GM19372 (cell line): Measurements from ENCODE around the gene ZNF732.
"Not testable (repeated sequence)": the region's sequence is repeated elsewhere in the genome, so short reads cannot be mapped to it uniquely, and the experiment has no call there.

Source experiments
- ATAC-seq: cut with Tn5 transposase; IDR thresholded peaks from one replicate; pipeline ENCODE4 v1.9.1; 2021; ENCODE audit warnings: mild to moderate bottlenecking, low read depth, moderate library complexity; ENCODE audit not compliant: unreplicated experiment

ZNF732 gene

DNA sequence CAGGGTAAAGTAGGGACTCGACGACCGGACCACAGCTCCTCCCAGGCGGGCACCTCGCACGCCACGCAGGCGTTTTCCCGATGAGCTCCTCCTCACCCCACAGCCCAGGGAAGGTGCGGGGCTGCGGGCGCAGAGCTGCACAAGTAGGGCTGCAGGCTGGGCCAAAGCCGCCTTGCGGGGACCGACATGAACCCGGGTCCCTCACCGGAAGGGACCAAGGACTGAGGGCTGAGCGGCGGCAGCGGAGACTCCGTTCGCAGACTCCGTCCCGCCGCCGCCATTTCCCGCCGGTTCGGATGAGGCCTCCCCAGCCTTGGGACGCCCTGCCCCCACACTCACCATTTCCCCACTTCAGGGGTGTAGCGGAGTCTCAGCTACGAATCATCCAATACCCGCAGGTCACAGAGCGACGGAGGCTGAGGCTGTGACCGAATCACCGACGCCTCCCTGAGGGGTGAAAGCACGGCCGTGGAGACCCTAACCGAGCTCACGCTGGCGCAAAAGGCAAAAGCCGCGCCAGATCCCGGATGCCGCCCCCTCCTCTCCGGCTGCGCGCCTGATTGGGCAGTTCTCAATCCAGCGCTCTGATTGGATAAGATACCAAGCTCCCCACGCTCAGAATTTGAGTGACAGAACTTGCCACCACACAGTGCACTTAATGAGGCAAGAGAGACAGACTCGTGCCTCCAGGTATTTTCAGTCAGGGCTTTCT, at the start of gene ZNF732:
ZNF732 (minus strand) TSS at position 506 of the 712 bp plus-strand sequence; CDS start at position 342, 164 bp downstream.
- no peak for ATAC-seq

DNA sequence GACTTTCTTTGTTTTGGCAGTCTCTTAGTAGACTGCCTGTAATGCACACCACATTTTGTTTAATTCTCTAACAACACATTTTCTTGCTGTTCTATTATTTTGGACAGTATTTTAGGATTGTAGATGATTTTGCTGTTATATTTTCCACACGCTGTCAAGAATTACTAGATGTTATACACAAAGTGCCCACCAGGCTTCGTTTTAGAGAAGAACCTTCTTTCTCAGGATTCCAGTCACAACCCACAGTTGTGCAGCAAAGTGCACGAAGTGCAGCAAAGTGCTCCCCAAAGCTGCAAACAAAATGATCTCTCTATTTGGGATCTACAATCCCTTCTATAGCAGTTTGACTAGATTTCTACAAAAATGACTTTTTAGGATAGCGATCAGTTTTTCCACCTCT, 34.7 kb upstream of the ZNF732 start:
- no peak for ATAC-seq

DNA sequence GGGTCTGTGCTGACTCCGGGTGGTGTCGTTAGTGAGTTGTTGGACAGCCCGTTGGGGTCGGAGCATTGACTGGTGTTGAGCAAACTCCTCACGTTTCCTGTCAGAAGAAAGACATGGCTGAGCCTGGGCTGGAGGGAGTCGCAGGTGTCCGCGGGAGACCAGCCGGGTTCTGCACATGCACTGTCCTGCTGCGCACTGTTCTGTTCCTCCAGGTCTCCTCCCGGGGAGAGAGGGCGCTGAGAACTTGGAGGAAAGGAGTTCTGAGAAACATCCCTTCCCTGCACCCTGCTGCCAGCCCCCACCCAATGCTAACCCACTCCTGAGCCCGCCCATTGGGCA, 33.5 kb upstream of the ZNF732 start:
- no peak for ATAC-seq

DNA sequence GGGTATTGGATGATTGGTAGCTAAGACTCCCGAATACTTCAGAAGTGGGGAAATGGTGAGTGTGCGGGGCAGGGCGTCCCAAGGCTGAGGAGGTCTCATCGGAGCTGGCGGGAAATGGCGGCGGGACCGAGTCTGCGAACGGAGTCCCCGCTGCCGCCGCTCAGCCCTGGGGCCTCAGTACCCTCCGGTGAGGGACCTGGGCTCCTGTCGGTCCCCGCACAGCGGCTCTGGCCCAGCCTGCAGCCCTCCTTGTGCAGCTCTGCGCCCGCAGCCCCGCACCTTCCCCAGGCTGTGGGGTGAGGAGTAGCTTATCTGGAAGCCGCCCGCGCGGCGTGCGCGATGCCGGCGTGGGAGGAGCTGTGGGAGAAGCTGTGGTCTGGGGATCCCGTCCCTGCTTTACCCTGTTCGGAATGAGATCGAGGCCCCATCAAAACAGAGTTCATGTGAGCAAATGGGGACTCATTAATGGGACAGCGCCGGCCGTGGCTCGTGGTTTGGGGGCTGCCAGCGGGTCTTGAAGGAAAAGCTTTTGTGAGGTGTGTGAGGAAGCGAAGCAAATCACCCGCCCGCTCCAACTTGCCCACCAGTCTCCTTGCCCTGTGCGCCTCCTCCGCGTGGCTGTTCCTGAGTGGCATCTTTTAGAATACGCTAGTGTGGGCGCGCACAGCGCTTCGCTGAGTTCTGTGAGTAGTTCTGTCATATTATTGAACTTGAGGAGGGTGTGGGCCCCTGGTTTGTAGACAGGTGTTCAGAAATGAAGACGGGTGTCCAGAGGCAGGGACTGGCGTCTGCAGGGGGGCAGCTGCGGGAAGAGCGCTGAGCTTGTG, 32.9 kb upstream of the ZNF732 start:
- ATAC-seq: peak; percentile 26

DNA sequence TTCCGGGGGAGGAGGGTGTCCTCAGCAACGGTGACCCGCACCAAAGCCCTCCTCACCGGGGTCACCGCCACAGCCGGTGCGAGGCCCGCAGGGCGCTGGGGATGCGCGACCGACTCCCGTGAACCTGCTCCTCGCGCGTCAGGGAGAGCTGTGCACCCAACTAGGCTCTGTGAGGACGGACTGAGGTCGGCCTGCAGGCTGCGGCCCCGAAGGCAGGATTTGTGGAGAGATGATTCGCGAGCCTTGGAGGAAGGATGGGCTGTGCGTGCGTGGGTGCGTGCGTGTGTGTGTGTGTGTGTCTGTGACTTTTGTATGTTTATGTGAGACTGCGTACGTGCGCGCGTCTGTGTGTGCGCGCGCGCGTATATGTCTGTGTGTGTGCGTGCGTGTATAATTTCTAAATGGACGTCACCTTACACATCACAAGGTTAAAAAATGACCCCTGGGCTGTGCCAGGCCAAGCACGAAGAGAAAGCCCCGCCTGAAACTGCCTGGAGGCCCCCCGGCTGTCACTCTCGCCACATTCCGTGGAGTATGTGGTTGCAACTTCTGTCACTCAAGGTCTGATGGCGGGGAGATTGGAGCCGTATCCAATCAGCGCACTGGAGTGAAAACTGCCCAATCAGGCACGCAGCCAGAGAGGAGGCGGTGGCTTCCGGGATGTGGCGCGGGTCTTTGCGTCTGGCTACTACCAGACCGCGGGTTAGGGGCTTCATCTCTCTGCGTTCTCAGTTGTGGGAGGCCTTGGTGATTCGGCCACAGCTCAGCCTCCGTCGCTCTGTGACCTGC, 32.1 kb upstream of the ZNF732 start, which contains the start of gene ZNF141:
ZNF141 (plus strand) TSS at position 672 of the 789 bp plus-strand sequence. CDS start 170 bp downstream, outside the sequence.
- ATAC-seq: peak; percentile 91

DNA sequence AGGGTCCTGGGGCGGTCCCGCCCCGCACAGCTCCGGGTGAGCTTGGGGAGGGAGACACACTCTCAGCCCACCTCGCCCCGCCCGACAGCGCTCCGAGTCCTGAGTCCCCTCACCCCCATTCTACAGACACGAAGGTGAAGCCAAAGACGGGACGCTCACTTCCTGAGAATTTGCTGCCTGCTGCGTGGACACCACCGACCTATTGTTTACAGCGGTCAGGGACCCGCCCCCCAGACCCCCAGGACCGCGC, 31.5 kb upstream of the ZNF732 start:
- peak; percentile 6 for ATAC-seq

DNA sequence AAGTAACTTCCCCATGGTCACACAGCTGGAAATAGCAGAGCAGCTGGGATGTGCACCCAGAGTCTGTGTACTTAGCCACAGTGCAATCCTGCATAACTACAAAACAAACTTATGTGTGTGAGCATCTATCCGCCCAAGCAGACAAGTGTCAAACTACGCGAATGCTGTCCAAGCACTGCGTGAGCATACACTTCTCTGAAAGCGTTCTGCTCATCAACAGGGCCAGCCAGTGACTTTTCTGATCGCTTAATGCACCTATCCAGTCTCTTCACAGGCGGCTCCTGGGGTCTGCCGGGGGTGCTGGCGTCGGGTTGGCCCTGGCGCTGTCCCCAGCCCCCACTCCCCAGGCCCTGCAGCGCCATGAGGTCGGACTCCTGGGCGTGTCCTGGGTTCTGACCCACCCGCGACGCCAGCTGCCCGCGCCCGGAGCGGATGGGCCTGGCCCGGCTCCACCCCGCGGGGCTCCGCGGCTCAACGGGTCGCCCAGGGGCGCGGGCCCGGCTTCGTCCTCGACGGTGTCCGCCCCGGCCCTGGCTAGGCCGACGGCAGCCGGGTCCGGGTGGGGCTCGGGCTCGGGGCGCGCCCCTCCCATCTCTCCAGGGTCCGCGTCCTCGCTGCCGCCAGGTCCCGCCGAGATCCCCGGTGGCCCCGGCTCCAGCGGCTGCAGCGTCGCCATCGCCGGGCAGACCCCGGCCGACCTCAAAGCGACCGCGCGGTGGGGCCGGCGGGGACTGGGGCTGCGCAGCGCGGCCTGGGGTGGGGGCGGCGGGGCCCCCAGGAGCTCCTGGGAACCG, 31.0 kb upstream of the ZNF732 start:
- ATAC-seq: no peak

DNA sequence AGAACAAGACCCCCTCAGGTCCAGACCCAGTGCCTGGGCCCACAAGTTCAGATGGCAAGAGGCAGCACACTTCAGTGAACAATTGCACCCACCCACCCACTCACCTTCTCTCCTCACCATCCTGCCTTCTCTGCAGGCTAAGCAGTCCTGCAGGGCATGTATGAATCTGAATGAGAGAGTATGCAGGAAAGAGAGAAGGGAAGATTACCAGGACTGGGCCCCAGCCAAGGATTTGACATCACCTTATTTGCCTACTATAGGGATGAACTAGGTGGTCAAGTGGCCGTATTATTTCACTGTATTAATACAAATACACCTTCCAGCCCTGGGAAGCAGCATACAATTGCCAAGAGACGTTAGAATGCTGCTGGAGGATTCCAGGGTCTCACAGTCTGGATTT, 30.2 kb upstream of the ZNF732 start:
- no peak for ATAC-seq

DNA sequence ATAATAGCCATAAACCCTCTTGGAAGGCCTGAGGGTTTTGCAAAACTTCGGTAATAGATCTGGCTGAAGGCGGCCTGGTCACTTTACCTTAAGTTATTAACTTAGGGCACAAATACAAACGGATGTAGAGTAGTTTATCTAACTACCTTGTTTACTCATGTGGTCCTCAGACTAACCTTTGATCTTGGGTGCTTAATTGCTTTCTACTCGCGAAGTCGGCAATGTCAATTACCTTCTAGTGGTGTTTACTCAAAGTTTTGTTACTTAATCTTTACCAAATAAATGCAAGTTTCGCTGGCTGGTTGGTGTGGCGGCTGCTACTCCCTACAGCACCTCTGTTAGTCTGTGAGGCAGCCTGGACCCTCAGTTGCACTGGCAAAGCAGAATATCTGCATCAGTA, 23.5 kb upstream of the ZNF732 start:
- no peak for ATAC-seq

DNA sequence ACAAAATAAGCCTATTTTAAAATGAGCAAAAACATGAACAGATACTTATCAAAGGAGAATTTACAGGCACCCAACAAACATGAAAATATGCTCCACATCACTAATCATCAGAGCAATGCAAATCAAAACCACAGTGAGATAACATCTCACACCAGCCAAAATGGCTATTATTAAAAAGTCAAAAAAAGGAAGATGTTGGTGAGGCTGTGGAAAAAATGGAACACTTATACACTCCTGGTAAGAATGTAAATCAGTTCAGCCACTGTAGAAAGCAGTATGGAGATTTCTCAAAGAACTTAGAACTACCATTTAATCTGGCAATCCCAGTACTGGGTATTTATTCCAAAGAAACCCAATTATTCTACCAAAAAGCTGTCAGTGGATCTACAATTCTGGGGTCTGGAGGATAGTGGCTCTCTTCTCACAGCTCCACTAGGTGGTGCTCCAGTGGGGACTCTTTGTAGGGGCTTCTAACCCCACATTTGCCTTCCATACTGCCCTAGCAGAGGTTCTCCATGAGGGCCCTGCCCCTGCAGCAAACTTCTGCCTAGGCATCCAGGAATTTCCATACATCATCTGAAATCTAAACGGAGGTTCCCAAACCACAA, 9.1 kb upstream of the ZNF732 start:
- ATAC-seq: no peak

DNA sequence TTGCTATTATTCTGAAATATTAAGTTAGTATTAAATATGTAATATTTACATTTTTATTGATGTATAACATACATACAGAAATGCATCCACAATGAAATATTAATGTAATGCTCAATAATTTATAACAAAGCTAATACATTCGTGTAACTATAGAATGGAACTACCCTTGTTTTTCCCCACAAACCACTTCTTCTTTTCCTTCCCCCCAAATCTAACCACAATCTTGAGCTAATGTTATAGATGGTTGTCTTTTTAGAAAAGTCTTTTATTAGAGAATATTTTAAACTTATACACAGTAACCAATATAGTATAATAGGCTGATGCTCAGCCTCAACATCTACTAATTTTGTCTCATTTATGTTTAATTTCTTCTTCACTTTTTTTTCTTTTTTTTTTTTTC, 4.5 kb upstream of the ZNF732 start:
- no peak for ATAC-seq

DNA sequence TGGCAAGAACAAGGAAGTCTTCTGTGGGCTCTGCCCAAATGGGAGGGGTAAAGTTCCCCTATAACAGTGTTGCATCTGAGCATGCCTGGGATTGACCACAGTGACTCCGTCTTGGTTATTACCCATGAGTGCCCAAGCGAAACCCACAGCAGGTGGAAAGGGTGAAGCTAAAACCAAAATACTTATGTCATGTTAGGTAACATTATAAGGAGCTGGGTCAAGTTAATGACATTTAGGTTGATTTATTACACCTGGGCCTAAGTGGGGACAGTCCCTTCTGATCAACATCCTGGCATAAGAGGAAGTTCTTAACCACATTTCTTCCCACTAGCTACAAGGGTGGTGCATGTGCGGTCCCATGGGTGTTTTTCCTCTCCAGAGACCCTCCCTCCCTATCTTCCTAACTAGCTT, 1.3 kb upstream of the ZNF732 start:
- no peak for ATAC-seq

DNA sequence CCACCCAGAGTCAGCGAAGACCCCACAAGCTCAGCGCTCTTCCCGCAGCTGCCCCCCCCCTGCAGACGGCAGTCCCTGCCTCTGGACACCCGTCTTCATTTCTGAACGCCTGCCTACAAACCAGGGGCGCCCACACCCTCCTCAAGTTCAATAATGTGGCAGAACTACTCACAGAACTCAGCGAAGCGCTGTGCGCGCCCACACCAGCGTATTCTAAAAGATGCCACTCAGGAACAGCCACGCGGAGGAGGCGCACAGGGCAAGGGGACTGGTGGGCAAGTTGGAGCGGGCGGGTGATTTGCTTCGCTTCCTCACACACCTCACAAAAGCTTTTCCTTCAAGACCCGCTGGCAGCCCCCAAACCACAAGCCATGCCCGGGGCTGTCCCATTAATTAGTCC, 758 bp downstream of the ZNF732 start:
- not testable (repeated sequence) for ATAC-seq

DNA sequence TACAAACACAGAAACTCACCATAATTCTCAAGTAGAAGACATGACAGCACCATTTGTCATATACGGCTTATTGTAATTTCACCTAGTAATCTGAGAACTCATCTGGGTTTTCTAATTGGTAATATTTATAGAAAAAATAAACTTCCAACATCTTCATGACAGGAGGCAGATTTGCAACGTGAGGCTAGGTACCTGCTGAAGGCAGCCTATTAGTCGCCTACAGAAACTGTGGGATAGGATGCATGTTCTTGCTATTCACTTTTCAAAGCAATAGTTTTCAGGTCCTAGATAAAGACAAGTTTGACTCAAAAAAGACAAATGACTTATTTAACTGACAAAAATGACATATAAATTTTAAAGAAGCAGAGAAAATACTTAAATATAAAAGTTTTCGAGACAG, 2.9 kb downstream of the ZNF732 start:
- ATAC-seq: no peak

DNA sequence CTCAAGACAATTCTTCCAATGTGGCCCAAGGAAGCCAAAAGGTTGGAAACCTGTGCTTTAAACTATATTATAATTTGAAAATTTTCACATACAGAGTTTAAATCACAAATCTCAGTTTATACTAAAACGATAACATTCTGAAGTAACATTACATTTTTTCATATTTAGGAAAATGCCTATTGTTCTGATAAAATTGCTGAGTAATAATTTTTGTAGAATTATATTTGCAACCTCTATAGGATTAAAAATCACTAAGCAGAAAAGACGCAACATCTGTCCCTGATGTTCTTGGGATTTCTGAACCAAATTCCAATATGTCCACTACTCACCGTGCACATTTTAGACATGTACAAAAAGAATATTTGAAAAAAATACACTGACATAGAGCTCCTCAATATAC, 10.5 kb downstream of the ZNF732 start:
- ATAC-seq: no peak

DNA sequence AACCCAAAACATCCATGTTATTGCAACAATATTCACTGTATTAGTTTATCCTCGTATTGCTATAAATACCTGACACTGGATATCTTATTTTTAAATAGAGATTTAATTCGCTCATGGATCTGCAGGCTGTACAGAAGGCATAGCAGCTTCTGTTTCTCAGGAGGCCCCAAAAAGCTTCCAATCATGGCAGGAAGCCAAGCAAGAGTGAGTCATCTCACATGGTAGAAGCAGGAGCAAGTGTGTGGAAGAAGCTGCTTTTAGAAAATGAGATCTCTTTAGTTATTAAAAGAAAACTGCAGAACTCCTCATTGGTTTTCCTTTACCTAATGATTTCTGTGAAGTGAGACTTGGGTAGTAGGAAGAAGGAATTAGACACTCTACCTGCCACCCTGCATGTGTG, 16.4 kb downstream of the ZNF732 start:
- ATAC-seq: no peak

DNA sequence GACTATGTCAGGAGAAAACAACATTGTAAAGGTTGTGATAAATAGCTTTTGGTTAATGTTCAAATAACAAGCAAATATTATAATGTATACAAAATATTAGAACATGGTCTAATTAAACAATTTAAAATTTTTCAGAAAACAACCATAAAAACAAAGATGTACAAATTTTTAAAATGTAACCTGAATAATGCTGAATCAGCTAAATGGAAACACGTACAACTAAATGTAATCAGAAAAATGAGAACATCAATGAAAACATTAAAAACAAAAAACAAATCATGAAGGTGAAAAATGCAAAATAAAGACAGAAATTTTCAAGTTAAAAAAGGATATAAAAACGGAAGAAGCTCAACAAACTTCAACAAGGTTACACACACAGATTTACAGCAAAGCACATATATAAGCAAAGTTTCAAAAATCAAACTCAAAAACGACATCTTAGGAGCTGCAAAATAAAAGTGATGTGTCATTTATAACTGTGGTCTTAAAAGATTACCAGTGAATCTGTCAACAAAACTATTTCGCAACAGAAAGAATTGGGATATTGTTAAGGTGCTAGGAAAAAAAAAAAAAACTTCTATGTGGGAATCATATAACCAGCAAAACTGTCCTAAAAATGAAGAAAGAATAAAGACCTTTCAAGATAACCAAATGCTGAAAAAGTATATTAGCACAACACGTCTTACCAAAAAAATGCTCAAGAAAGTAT, 31.8 kb downstream of the ZNF732 start:
- no peak for ATAC-seq

DNA sequence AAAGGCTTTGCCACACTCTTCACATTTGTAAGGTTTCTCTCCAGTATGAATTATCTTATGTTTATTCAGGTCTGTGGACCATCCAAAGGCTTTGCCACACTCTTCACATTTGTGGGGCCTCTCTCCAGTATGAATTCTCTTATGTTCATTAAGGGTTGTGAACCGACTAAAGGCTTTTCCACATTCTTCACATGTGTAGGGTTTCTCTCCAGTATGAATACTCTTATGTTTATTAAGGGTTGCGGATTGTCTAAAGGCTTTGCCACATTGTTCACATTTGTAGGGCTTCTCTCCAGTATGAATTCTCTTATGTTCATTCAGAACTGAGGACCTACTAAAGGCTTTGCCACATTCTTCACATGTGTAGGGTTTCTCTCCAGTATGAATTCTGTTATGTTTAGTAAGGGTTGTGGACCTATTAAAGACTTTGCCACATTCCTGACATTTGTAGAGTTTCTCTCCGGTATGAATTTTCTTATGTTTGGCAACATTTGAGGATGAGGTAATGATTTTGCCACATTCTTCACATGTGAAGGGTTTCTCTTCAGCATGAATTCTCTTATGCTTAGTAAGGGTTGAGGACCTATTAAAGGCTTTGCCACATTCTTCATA, 33.7 kb downstream of the ZNF732 start:
- no peak for ATAC-seq

DNA sequence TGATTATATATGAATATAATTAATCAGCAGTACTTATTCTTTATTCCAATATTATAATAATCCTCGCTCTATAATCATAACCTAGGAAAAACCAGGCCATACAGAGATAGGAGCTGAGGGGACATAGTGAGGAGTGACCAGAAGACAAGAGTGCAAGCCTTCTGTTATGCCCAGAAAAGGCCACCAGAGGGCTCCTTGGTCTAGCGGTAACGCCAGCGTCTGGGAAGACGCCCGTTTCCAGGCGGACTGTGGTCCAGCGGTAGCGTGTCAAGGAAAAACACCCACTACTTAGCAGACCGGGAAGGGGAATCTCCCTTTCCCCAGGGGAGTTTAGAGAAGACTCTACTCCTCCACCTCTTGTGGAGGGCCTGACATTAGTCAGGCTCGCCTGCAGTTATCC, 46.0 kb downstream of the ZNF732 start:
- not testable (repeated sequence) for ATAC-seq
